Breast epithelium (tissue), 4 donors: ENCODE results near the gene CCDC150. TPM values are rescaled to one million over a fixed set of nuclear protein-coding genes. Genes with fewer than 3 reads are reported as not detected.

Experiments used
- DNase-seq, 2 donors: peaks; one replicate each; pipeline ENCODE4 v3.0.0-alpha.2; 2019; ENCODE audit warnings: low spot score in 2 of 2
- H3K27ac ChIP-seq, 2 donors: fragments of 200-600 bp; sonication (generic) in 1 of 2; one replicate each; pipeline ENCODE4 v1.5.1; 2016 to 2019; ENCODE audit warnings: mild to moderate bottlenecking in 1 of 2
- H3K27me3 ChIP-seq, 2 donors: fragments of 200-600 bp; sonication (generic) in 1 of 2; one replicate each; pipeline versions ENCODE4 v1.5.1 to v1.6.0; 2017 to 2019; ENCODE audit warnings: control low read depth in 1 of 2, mild to moderate bottlenecking in 1 of 2
- H3K36me3 ChIP-seq: fragments of 200-600 bp; one replicate; pipeline ENCODE4 v1.5.1; 2019
- H3K4me1 ChIP-seq, 2 donors: fragments of 200-600 bp; sonication (generic); one replicate each; pipeline ENCODE4 v1.5.1; 2016 to 2019; ENCODE audit warnings: control low read depth in 1 of 2
- H3K4me3 ChIP-seq, 3 donors: fragments of 200-600 bp; sonication (generic); 1 replicate in 2 of 3; 2 replicates in 1 of 3; pipeline ENCODE4 v1.5.1; 2016 to 2019; ENCODE audit warnings: mild to moderate bottlenecking in 3 of 3, moderate library complexity in 2 of 3
- H3K9me3 ChIP-seq, 2 donors: fragments of 200-600 bp; sonication (generic) in 1 of 2; one replicate each; pipeline ENCODE4 v1.5.1; 2016 to 2019; ENCODE audit warnings: control low read depth in 1 of 2
- POLR2A ChIP-seq: fragments of 450-650 bp; IDR thresholded peaks from one replicate; pipeline ENCODE4 v1.6.1; 2016; ENCODE audit warnings: antibody characterized with exemption, mild to moderate bottlenecking, moderate library complexity
- POLR2AphosphoS5 ChIP-seq, 3 donors: sonication (generic); formaldehyde crosslinking; IDR thresholded peaks; one replicate each; pipeline ENCODE4 v1.6.1; 2017; ENCODE audit warnings: antibody characterized with exemption in 3 of 3
- intact Hi-C: fragments of 100-400 bp; cut with DNase I; formaldehyde crosslinking; loops from one replicate; pipeline ENCODE4 v1.15.1; 2023; ENCODE audit warnings: low total_unique reads
- total RNA-seq, 3 donors: library from RNA; depleted of rRNA; stranded (reverse); fragments of >200 nt; gene quantifications; one replicate each; pipeline ENCODE4 v1.1.0, GENCODE V29; 2016
- TF ChIP-seq, protein P1 (sequence below), 3 donors: fragments of 450-650 bp; IDR thresholded peaks; one replicate each; pipeline ENCODE4 v1.5.1; 2016 to 2017; ENCODE audit warnings: antibody characterized with exemption in 3 of 3, mild to moderate bottlenecking in 3 of 3, moderate library complexity in 3 of 3

Gene CCDC150
- total RNA-seq, 3 donors from 2014 or later, result 2.0 to 5.9 (median 3.8) TPM

DNA sequence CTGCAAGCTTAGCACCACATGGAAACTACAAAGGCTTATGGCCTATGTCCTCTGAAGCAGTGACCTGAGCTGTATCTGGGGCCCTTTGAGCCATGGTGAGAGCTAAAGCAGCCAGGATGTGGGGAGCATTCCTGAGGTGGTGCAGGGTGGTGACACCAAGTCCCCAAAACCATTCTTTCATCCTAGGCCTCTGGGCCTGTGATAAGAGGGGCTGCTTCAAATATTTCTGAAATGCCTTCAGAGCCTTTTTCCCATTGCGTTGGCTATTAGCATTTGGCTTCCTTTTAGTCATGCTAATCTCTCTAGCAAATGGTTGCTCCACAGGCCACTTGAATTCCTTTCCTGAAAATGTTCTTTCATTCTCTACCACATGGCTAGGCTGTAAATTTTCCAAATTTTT, 13.4 kb downstream of the CCDC150 start:
- no peaks in the 10 kb centered on the region for H3K27me3 ChIP-seq
- H3K27ac ChIP-seq, result no peak overlapping the region
- H3K36me3 ChIP-seq, result no peaks in the 10 kb centered on the region
- no peaks in the 10 kb centered on the region for H3K4me1 ChIP-seq
- TF ChIP-seq POLR2A, result no peak
- no peak for TF ChIP-seq POLR2AphosphoS5 (IDR thresholded peaks at IDR 0.05)
- TF ChIP-seq, protein P1, sequence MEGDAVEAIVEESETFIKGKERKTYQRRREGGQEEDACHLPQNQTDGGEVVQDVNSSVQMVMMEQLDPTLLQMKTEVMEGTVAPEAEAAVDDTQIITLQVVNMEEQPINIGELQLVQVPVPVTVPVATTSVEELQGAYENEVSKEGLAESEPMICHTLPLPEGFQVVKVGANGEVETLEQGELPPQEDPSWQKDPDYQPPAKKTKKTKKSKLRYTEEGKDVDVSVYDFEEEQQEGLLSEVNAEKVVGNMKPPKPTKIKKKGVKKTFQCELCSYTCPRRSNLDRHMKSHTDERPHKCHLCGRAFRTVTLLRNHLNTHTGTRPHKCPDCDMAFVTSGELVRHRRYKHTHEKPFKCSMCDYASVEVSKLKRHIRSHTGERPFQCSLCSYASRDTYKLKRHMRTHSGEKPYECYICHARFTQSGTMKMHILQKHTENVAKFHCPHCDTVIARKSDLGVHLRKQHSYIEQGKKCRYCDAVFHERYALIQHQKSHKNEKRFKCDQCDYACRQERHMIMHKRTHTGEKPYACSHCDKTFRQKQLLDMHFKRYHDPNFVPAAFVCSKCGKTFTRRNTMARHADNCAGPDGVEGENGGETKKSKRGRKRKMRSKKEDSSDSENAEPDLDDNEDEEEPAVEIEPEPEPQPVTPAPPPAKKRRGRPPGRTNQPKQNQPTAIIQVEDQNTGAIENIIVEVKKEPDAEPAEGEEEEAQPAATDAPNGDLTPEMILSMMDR (IDR thresholded peaks at IDR 0.05), result no peak
- H3K4me3 ChIP-seq, result no peak overlapping the region
- intact Hi-C loops, result no loop called here
- no peak for DNase-seq
- H3K9me3 ChIP-seq, result peaks cover 26 to 36% of the 10 kb centered on the region in 2 donors

DNA sequence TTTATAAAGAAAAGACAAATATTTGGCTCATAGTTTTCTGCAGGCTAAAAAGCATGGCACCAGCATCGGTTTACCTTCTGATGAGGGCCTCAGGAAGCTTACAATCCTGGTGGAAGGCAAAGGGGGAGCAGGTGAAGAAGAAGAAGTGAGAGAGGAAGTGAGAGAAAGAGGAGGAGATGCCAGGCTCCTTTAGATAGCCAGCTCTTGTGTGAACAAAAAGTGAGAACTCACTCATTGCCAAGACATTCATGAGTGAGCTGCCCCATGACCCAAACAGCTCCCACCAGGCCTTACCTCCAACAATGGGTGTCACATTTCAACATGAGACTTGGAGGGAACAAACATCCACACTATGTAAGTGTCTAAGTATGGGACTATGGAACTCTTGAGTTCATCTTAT, 14.3 kb downstream of the CCDC150 start:
- H3K36me3 ChIP-seq, result no peaks in the 10 kb centered on the region
- intact Hi-C loops, result no loop called here
- no peak for TF ChIP-seq POLR2AphosphoS5 (IDR thresholded peaks at IDR 0.05)
- TF ChIP-seq, protein P1 (IDR thresholded peaks at IDR 0.05), result no peak
- TF ChIP-seq POLR2A, result no peak
- H3K4me3 ChIP-seq, result no peak overlapping the region
- peaks cover 26 to 36% of the 10 kb centered on the region in 2 donors for H3K9me3 ChIP-seq
- DNase-seq, result no peak
- H3K27me3 ChIP-seq, result no peaks in the 10 kb centered on the region
- no peak overlapping the region for H3K27ac ChIP-seq
- H3K4me1 ChIP-seq, result no peaks in the 10 kb centered on the region

DNA sequence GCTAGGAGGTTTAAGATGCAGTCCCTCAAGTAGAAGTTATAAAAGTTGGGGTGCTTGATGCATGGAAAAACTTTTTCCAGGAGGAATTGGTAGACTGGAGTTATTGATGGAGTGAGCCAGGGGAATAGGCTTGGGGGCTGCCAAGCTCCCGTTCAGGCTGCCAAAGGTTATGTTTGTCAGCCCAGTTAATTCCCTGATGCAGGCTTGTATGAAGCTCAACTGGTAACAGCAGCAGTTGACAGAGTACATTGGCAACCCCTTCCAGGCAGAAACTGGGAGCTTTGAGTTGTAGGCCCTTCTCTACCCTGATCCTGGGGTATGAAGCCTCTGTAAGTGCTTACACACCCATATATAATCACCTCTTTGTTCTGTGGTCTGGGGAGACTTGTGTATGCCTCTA, 16.2 kb downstream of the CCDC150 start:
- Histone ChIP-seq H3K36me3 (no peaks in the 10 kb centered on the region), H3K4me3 (no peak overlapping the region), H3K27ac (no peak overlapping the region), H3K9me3 (peaks cover 23 to 26% of the 10 kb centered on the region in 2 donors), H3K4me1 (no peaks in the 10 kb centered on the region), H3K27me3 (no peaks in the 10 kb centered on the region)
- TF ChIP-seq, protein P1 (IDR thresholded peaks at IDR 0.05), result no peak
- DNase-seq, result no peak
- intact Hi-C loops, result no loop called here

DNA sequence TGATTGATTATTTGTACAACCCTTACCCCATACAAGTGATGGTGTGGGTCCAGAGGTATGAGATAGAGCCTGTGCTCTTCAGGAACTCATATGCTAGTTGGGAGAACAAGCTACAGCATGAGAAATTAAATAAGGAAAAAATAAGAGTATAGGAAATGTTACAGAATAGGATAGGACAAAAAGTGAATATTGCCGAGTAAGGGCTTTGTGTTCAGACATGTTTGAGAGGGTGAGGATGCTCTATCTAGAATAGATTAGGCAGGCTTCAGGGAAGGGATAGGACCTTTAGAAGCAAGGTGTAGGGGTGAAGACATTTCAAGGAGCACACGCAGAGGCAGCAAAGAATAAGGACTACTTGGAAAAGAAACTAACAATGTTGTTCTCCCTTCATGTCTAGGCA, 17.8 kb downstream of the CCDC150 start:
- no peaks in the 10 kb centered on the region for H3K36me3 ChIP-seq
- no peak for DNase-seq
- no peaks in the 10 kb centered on the region for H3K27me3 ChIP-seq
- no peak overlapping the region for H3K4me3 ChIP-seq
- H3K9me3 ChIP-seq, result peaks cover 10 to 11% of the 10 kb centered on the region in 2 donors
- H3K27ac ChIP-seq, result no peak overlapping the region
- no peak for TF ChIP-seq POLR2AphosphoS5 (IDR thresholded peaks at IDR 0.05)
- TF ChIP-seq, protein P1 (IDR thresholded peaks at IDR 0.05), result no peak
- no peak for TF ChIP-seq POLR2A
- H3K4me1 ChIP-seq, result no peaks in the 10 kb centered on the region
- intact Hi-C loops, result no loop called here

DNA sequence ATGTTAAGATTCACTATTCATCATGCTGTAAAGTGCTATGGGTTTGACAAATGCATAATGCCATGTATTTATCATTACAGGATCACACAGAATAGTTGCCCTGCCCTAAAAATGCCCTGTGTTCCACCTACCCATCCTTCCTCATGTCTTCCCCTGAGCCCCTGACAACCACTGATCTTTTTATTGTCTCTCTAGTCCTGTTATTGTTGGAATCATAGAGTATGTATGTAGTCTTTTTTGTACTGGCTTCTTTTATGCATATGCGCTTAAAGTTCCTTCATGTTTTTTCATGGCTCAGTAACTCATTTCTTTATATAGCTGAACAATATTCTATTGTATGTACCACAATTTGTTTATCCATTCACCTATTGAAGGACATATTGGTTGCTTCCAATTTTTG, 20.3 kb downstream of the CCDC150 start:
- intact Hi-C loops, result no loop called here
- Histone ChIP-seq H3K9me3 (no peaks in the 10 kb centered on the region), H3K27me3 (no peaks in the 10 kb centered on the region), H3K4me3 (no peak overlapping the region), H3K27ac (no peak overlapping the region), H3K36me3 (no peaks in the 10 kb centered on the region), H3K4me1 (no peaks in the 10 kb centered on the region)
- no peak for DNase-seq
- TF ChIP-seq, protein P1 (IDR thresholded peaks at IDR 0.05), result no peak
- no peak for TF ChIP-seq POLR2AphosphoS5 (IDR thresholded peaks at IDR 0.05)
- TF ChIP-seq POLR2A, result no peak
